B cell (primary cell): ENCODE results near the gene RIPPLY1. TPM values are rescaled to one million over a fixed set of nuclear protein-coding genes. Genes with fewer than 3 reads are reported as not detected.

Experiments used
- ATAC-seq: fragments of 200-7000 bp; cut with Tn5 transposase; one replicate; pipeline ENCODE4 v1.10.0; 2021; ENCODE audit warnings: low read depth, mild to moderate bottlenecking, moderate number of reproducible peaks, moderate library complexity
- CTCF ChIA-PET: fragments of 350-600 bp; sonication (Branson Sonifier 250); formaldehyde crosslinking; loops from one replicate; lab custom pipeline; 2021; ENCODE audit warnings: antibody characterized with exemption, inconsistent platforms; lab: Charles Lee
- POLR2A ChIA-PET: fragments of 350-600 bp; sonication (Branson Sonifier 250); formaldehyde crosslinking; loops from one replicate; lab custom pipeline; 2021; ENCODE audit warnings: antibody characterized with exemption; lab: Charles Lee
- DNase-seq: peaks from one replicate; pipeline ENCODE4 v3.0.0; 2013
- H2AFZ ChIP-seq: 2 replicates; pipeline ENCODE4 v1.6.1; 2012; ENCODE audit warnings: mild to moderate bottlenecking, low read depth, low read length; ENCODE audit not compliant: insufficient read depth, poor library complexity, severe bottlenecking
- H3K27ac ChIP-seq, 2 donors: 1 replicate in 1 of 2; 2 replicates in 1 of 2; pipeline ENCODE4 v1.5.1; 2012 to 2013; ENCODE audit warnings: low read length in 2 of 2, mild to moderate bottlenecking in 2 of 2, moderate library complexity in 1 of 2
- H3K27me3 ChIP-seq, 4 experiments: fragments of 200-600 bp in 1 of 4; sonication (generic) in 1 of 4; replicated peaks in 1 of 4; 1 replicate in 2 of 4; 2 replicates in 2 of 4; pipeline versions ENCODE4 v1.6.1 to v1.7.0; 2013 to 2016; ENCODE audit warnings: low read length in 3 of 4, mild to moderate bottlenecking in 2 of 4, mixed read lengths in 1 of 4, moderate library complexity in 1 of 4; ENCODE audit not compliant: insufficient read depth in 4 of 4, control insufficient read depth in 3 of 4; ENCODE audit errors: control extremely low read depth in 1 of 4
- H3K36me3 ChIP-seq, 2 experiments: replicated peaks in 1 of 2; 1 replicate in 1 of 2; 2 replicates in 1 of 2; pipeline versions ENCODE4 v1.6.1 to v1.7.1; 2013; ENCODE audit warnings: low read length in 1 of 2; ENCODE audit not compliant: insufficient read depth in 2 of 2, control insufficient read depth in 1 of 2; ENCODE audit errors: control extremely low read depth in 1 of 2, extremely low read depth in 1 of 2
- H3K4me1 ChIP-seq, 2 donors: fragments of 200-600 bp in 1 of 2; sonication (generic) in 1 of 2; 1 replicate in 1 of 2; 2 replicates in 1 of 2; pipeline versions ENCODE4 v1.5.1 to v1.6.1; 2013 to 2017; ENCODE audit warnings: low read length in 2 of 2; ENCODE audit not compliant: control insufficient read depth in 2 of 2, insufficient read depth in 2 of 2
- H3K4me2 ChIP-seq: replicated peaks from 2 replicates; pipeline ENCODE3; 2012; ENCODE audit warnings: mild to moderate bottlenecking, low read depth, low read length; ENCODE audit not compliant: poor library complexity, severe bottlenecking
- H3K4me3 ChIP-seq, 5 experiments: fragments of 200-600 bp in 1 of 5; sonication (generic) in 1 of 5; 1 replicate in 3 of 5; 2 replicates in 2 of 5; pipeline versions ENCODE4 v1.5.1 to v1.7.0; 2011 to 2016; ENCODE audit warnings: low read length in 4 of 5, mild to moderate bottlenecking in 4 of 5, low read depth in 2 of 5, control low read depth in 1 of 5, moderate library complexity in 1 of 5; ENCODE audit not compliant: insufficient read depth in 1 of 5; ENCODE audit errors: control extremely low read depth in 1 of 5, extremely low read depth in 1 of 5
- H3K79me2 ChIP-seq: fragments of 200-600 bp; sonication (generic); one replicate; pipeline ENCODE4 v1.6.0; 2016; ENCODE audit warnings: low read length; ENCODE audit not compliant: control insufficient read depth, insufficient read depth
- H3K9ac ChIP-seq: fragments of 200-600 bp; sonication (generic); 2 replicates; pipeline ENCODE4 v1.6.1; 2017; ENCODE audit warnings: mild to moderate bottlenecking, low read length, moderate library complexity
- H3K9me3 ChIP-seq, 3 donors: one replicate each; pipeline versions ENCODE4 v1.6.1 to v1.7.1; 2013; ENCODE audit warnings: low read length in 2 of 3; ENCODE audit not compliant: control insufficient read depth in 2 of 3, insufficient read depth in 1 of 3; ENCODE audit errors: control extremely low read depth in 1 of 3
- H4K20me1 ChIP-seq: 2 replicates; pipeline ENCODE4 v1.6.0; 2012; ENCODE audit warnings: mild to moderate bottlenecking, low read length; ENCODE audit not compliant: insufficient read depth, control insufficient read depth, poor library complexity, severe bottlenecking
- H3K27ac Mint-ChIP-seq: one replicate; pipeline ENCODE4 v1.8.0; 2021; ENCODE audit warnings: mixed read lengths
- H3K27me3 Mint-ChIP-seq: one replicate; pipeline ENCODE4 v1.8.0; 2021; ENCODE audit warnings: mixed read lengths
- H3K4me1 Mint-ChIP-seq: one replicate; pipeline ENCODE4 v1.8.0; 2021; ENCODE audit warnings: mixed read lengths
- H3K4me3 Mint-ChIP-seq: one replicate; pipeline ENCODE4 v1.8.0; 2021; ENCODE audit warnings: mixed read lengths
- H3K9me3 Mint-ChIP-seq: one replicate; pipeline ENCODE4 v1.8.0; 2022; ENCODE audit warnings: mixed read lengths; ENCODE audit not compliant: insufficient read depth
- CTCF ChIP-seq: fragments of 200-600 bp; IDR thresholded peaks from one replicate; pipeline ENCODE4 v1.8.0; 2022; ENCODE audit warnings: antibody characterized with exemption, mild to moderate bottlenecking
- EZH2 ChIP-seq: IDR thresholded peaks from 2 replicates; pipeline ENCODE4 v1.6.1; 2012; ENCODE audit warnings: borderline replicate concordance, low read depth, mild to moderate bottlenecking, moderate library complexity, low read length; ENCODE audit not compliant: insufficient read depth, poor library complexity, severe bottlenecking
- WGBS: methylation state at CpG from one replicate; pipeline ENCODE4 v1.1.5; 2013; ENCODE audit warnings: missing lambda C conversion rate; ENCODE audit not compliant: insufficient coverage; 5-methylcytosine and 5-hydroxymethylcytosine counted together
- intact Hi-C: fragments of 100-400 bp; cut with micrococcal nuclease; formaldehyde crosslinking; loops from one replicate; pipeline ENCODE4 v1.10.0; 2022
- polyA plus RNA-seq: library from polyadenylated mRNA; depleted of rRNA; stranded (reverse); fragments of >200 nt; gene quantifications from 2 replicates; pipeline ENCODE4 v1.2.3, GENCODE V29; 2012
- total RNA-seq, 2 donors: library from RNA; stranded (reverse); fragments of 120-200 nt in 1 of 2; gene quantifications; 1 replicate in 1 of 2; 2 replicates in 1 of 2; pipeline versions ENCODE4 v1.2.3 to v1.2.4, GENCODE V29; 2013 to 2022

The RIPPLY1 gene
- total and polyA plus RNA-seq, 2 donors (not counting 1 experiment from before 2014, with no cell fraction given), result not detected

- DNase-seq, result no peak
- H3K27ac Mint-ChIP-seq, result no peak overlapping the region
- TF ChIP-seq EZH2 (no peak), CTCF (no peak)
- no peak overlapping the region for H3K4me2 ChIP-seq
- no peak overlapping the region for H3K9ac ChIP-seq
- intact Hi-C loops, result no loop called here
- H3K9me3 Mint-ChIP-seq, result no peaks in the 10 kb centered on the region
- no peaks in the 10 kb centered on the region for H3K27me3 ChIP-seq
- ATAC-seq, result no peak
- ChIA-PET CTCF (no interaction called here), POLR2A (no interaction called here)
- no peaks in the 10 kb centered on the region for H3K4me1 Mint-ChIP-seq
- H3K4me1 ChIP-seq, result no peaks in the 10 kb centered on the region
- H3K9me3 ChIP-seq, result no peaks in the 10 kb centered on the region
- H3K4me3 ChIP-seq, result no peak overlapping the region
- no peak overlapping the region for H2AFZ ChIP-seq
- no peak overlapping the region for H3K27ac ChIP-seq
- H3K27me3 Mint-ChIP-seq, result no peaks in the 10 kb centered on the region
- H3K79me2 ChIP-seq, result no peaks in the 10 kb centered on the region
- H3K4me3 Mint-ChIP-seq, result no peak overlapping the region
- WGBS, result no CpG with 5 or more reads among the region's 3 CpGs
- no peaks in the 10 kb centered on the region for H3K36me3 ChIP-seq
- no peaks in the 10 kb centered on the region for H4K20me1 ChIP-seq
Observed at GRCh38 chrX:106948641-106949040, 45.5 kb upstream of the RIPPLY1 start.

- no peak for ATAC-seq
- no peaks in the 10 kb centered on the region for H3K27me3 ChIP-seq
- ChIA-PET CTCF (no interaction called here), POLR2A (no interaction called here)
- no CpG with 5 or more reads among the region's 3 CpGs for WGBS
- no peaks in the 10 kb centered on the region for H3K9me3 ChIP-seq
- no peaks in the 10 kb centered on the region for H4K20me1 ChIP-seq
- no peak overlapping the region for H2AFZ ChIP-seq
- Mint-ChIP-seq H3K9me3 (no peaks in the 10 kb centered on the region), H3K27ac (no peak overlapping the region), H3K4me3 (no peak overlapping the region), H3K4me1 (no peaks in the 10 kb centered on the region), H3K27me3 (no peaks in the 10 kb centered on the region)
- intact Hi-C loops, result no loop called here
- DNase-seq, result no peak
- H3K79me2 ChIP-seq, result no peaks in the 10 kb centered on the region
- no peak overlapping the region for H3K9ac ChIP-seq
- H3K4me2 ChIP-seq, result no peak overlapping the region
- TF ChIP-seq CTCF, result no peak
- no peak for TF ChIP-seq EZH2
- H3K27ac ChIP-seq, result no peak overlapping the region
- no peak overlapping the region for H3K4me3 ChIP-seq
- H3K36me3 ChIP-seq, result no peaks in the 10 kb centered on the region
- H3K4me1 ChIP-seq, result no peaks in the 10 kb centered on the region
Observed at GRCh38 chrX:106946464-106946863, 43.3 kb upstream of the RIPPLY1 start.
